ENCODE results near the gene EXPH5.

The EXPH5 gene

DNA sequence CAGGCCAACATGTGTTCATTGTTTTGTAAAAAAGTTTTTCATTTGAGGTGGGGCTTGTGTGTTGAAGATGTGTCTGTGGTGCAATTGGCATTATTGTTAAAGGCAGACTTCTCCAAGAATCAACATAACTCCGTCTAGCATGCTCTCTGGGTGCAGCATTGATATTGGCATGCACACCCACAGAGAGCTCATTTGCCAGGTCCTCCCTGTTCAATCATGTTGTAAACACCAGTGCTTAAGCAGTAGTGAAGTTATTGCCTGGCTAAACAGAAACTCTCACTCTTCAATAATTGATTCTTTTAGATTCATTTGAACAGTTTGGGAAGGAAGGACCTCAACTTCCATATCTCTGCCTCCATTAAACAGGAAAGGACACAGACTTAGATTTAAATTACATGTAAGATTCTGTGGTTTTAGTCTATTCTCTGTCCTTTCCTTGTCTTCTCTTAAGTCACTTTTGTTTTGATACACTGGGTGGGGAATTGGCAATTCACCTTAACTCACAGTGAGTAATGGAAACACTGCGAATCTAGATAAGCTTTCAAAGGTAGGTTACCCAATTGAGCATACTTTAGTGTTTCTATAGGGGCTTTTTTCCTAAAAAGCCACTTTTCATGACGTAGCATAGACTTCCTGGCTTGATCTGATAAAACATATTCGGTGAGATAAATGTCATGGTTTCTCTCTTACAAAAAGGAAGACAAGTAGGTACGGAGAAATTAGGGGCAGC is 30.8 kb upstream of the EXPH5 start:
- H3K27ac ChIP-seq (ENCODE audit: low read depth, low read length): no peak overlapping the region

DNA sequence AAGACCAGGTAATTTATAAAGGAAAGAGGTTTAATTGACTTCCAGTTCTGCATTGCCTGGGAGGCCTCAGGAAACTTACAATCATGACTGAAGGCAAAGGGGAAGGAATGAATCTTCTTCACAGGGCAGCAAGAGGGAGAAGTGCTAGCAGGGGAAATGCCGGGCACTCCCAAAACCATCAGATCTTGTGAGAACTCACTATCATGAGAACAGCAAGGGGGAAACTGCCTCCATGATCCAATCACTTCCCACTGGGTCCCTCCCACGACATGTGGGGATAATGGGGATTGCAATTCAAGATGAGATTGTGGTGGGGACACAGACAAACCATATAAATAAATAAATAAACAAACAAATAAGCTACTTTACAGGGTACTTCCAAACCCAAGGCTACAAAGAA is 28.8 kb upstream of the EXPH5 start:
- H3K4me3 ChIP-seq (ENCODE audit: low read length): no peak overlapping the region
- H3K4me1 ChIP-seq (ENCODE audit: insufficient read depth, low read length): no peaks in the 10 kb centered on the region

More for the DNA sequence above, 30.8 kb upstream of the EXPH5 start:
- 85% methylated on average over 5 of the region's 5 CpGs for WGBS
- H3K4me3 ChIP-seq (ENCODE audit: low read length): no peak overlapping the region
- H3K4me1 ChIP-seq (ENCODE audit: insufficient read depth, low read length): no peaks in the 10 kb centered on the region
- H3K27me3 ChIP-seq (ENCODE audit: insufficient read depth, low read length): no peaks in the 10 kb centered on the region
- H3K36me3 ChIP-seq (ENCODE audit: insufficient read depth, low read length): no peaks in the 10 kb centered on the region
- H3K9me3 ChIP-seq (ENCODE audit: insufficient read depth, low read depth, low read length): peaks cover 14% of the 10 kb centered on the region
- no peak overlapping the region for H3K9ac ChIP-seq (ENCODE audit: low read depth, low read length)

DNA sequence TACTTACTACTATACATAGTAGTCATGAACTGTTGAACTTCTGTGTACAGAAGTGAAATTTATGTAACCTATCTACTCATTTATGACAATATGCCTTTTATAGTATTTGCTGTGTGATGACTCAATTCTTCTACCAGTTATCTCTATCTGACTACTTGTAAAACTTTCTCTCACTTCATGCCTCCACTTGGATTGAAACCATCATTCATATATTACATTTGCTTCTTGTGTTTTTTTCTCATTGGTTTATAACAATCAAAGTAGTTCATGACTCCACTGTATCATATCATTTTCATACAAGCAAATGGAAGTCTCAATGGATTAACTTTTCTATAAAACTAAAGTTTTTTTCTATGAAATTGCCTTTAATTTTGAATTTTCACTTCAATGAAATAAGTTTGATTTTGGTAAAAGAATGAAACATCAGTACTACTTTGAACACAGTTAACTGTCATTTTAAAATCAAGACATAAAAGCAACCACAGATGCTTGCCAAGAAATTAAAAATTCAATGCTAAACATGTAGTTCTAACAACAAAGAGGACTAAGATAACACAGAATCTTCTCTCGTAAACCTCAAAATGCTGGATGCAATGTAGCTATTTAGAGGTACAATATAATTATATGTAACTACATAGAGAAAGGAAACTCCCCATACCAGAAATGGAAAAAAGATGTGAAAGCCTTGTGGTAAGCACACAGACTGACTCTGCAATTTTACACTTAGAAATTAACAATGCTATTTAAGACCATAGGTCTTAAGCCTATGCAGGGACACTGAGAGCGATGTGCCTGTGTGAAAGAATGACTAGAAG is 27.6 kb upstream of the EXPH5 start:
- WGBS: 100% methylated on average over 1 of the region's 2 CpGs
- no peaks in the 10 kb centered on the region for H3K36me3 ChIP-seq (ENCODE audit: insufficient read depth, low read length)
- no peaks in the 10 kb centered on the region for H3K9me3 ChIP-seq (ENCODE audit: insufficient read depth, low read depth, low read length)
- no peaks in the 10 kb centered on the region for H3K27me3 ChIP-seq (ENCODE audit: insufficient read depth, low read length)
- H3K27ac ChIP-seq (ENCODE audit: low read depth, low read length): no peak overlapping the region
- no peak overlapping the region for H3K9ac ChIP-seq (ENCODE audit: low read depth, low read length)
- no peak overlapping the region for H3K4me3 ChIP-seq (ENCODE audit: low read length)
- no peaks in the 10 kb centered on the region for H3K4me1 ChIP-seq (ENCODE audit: insufficient read depth, low read length)

More for the DNA sequence above, 28.8 kb upstream of the EXPH5 start:
- no peak overlapping the region for H3K9ac ChIP-seq (ENCODE audit: low read depth, low read length)
- H3K36me3 ChIP-seq (ENCODE audit: insufficient read depth, low read length): no peaks in the 10 kb centered on the region
- 92% methylated on average over 1 of the region's 2 CpGs for WGBS
- H3K27me3 ChIP-seq (ENCODE audit: insufficient read depth, low read length): no peaks in the 10 kb centered on the region
- H3K27ac ChIP-seq (ENCODE audit: low read depth, low read length): no peak overlapping the region
- no peaks in the 10 kb centered on the region for H3K9me3 ChIP-seq (ENCODE audit: insufficient read depth, low read depth, low read length)

DNA sequence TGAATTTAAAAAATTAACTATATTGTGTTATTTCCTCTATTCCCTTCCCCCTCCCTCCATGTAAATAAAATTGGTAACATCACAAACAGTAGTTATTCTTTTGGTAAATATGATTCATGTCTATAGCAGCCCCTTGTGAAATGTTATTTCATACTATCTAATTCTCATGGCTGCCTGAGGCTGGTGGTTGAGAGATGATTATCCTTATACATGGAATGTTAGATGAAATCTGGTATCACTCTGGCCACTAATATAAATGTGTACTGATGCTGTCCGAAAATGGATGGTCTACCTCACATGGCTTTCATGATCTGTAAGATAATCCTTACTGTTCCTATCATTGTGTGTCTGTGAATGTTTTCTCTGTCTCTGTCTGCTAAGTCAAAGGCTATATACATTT is 25.0 kb upstream of the EXPH5 start:
- no peaks in the 10 kb centered on the region for H3K27me3 ChIP-seq (ENCODE audit: insufficient read depth, low read length)
- no peak overlapping the region for H3K4me3 ChIP-seq (ENCODE audit: low read length)
- H3K4me1 ChIP-seq (ENCODE audit: insufficient read depth, low read length): no peaks in the 10 kb centered on the region
- H3K27ac ChIP-seq (ENCODE audit: low read depth, low read length): no peak overlapping the region
- no peaks in the 10 kb centered on the region for H3K9me3 ChIP-seq (ENCODE audit: insufficient read depth, low read depth, low read length)
- H3K9ac ChIP-seq (ENCODE audit: low read depth, low read length): no peak overlapping the region
- 80% methylated on average over 1 of the region's 1 CpG for WGBS
- H3K36me3 ChIP-seq (ENCODE audit: insufficient read depth, low read length): no peaks in the 10 kb centered on the region

DNA sequence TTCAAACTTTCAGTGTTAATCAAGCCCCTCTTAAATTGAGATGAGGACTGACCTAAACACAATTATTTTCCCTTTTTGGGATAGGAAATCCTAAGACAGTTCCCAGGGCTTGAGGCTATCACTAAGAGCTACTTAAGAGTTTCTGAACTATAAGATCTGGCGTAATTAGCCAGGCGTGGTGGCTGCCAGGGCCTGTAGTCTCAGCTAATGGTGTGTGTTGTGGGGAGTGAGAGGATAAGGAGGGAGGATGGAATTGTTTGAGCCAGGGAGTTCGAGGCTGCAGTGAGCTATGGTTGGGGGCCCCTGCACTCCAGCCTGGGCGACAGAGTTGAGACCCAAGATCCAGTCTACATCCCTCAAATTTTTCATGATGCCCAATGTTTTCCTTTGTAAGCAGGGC is 23.5 kb upstream of the EXPH5 start:
- WGBS: 87% methylated on average over 4 of the region's 4 CpGs
- no peak overlapping the region for H3K9ac ChIP-seq (ENCODE audit: low read depth, low read length)
- H3K4me1 ChIP-seq (ENCODE audit: insufficient read depth, low read length): no peaks in the 10 kb centered on the region
- no peak overlapping the region for H3K4me3 ChIP-seq (ENCODE audit: low read length)
- H3K27ac ChIP-seq (ENCODE audit: low read depth, low read length): no peak overlapping the region
- no peaks in the 10 kb centered on the region for H3K9me3 ChIP-seq (ENCODE audit: insufficient read depth, low read depth, low read length)
- no peaks in the 10 kb centered on the region for H3K36me3 ChIP-seq (ENCODE audit: insufficient read depth, low read length)
- H3K27me3 ChIP-seq (ENCODE audit: insufficient read depth, low read length): no peaks in the 10 kb centered on the region

DNA sequence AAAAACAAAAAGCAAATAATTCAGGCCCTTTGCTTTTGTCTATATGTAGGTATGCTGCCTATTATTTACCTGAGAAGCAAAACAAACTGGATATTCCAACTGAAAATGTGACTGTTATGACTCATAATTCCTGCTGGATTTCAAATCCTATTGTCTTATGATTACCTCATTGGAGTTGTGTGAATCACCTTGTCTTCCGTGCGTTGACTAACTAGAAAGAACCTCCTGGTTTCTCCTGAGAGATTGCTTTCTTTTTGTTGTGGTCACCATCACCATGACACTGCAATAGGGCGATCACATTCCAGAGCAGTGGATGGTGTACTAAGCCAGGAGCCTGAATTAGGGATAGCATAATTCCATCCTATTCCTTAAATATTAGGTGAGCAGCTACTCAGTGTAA is 23.0 kb upstream of the EXPH5 start:
- 87% methylated on average over 3 of the region's 3 CpGs for WGBS

DNA sequence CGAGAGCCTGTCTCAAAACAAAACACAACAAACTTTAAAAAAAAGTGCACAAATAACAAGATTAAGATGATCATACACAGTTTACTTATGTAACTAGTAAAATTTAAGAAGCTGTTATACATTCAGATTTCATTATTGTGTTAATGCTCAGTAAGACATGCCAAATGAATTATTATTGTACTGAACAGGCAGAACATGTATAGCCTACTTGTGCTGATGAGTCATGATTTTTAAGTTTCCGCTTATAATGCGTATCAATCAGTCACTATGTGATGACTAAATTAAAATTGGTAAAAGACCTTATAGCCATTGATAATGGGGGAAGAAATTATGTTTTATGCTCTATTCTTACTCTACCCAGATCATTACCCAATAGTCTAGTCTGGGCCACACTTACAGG is 20.5 kb upstream of the EXPH5 start:
- H3K27ac ChIP-seq (ENCODE audit: low read depth, low read length): no peak overlapping the region

More for the DNA sequence above, 23.0 kb upstream of the EXPH5 start:
- H3K4me1 ChIP-seq (ENCODE audit: insufficient read depth, low read length): no peaks in the 10 kb centered on the region
- H3K9ac ChIP-seq (ENCODE audit: low read depth, low read length): no peak overlapping the region
- no peaks in the 10 kb centered on the region for H3K9me3 ChIP-seq (ENCODE audit: insufficient read depth, low read depth, low read length)
- H3K36me3 ChIP-seq (ENCODE audit: insufficient read depth, low read length): no peaks in the 10 kb centered on the region
- no peaks in the 10 kb centered on the region for H3K27me3 ChIP-seq (ENCODE audit: insufficient read depth, low read length)
- H3K27ac ChIP-seq (ENCODE audit: low read depth, low read length): no peak overlapping the region
- H3K4me3 ChIP-seq (ENCODE audit: low read length): no peak overlapping the region

DNA sequence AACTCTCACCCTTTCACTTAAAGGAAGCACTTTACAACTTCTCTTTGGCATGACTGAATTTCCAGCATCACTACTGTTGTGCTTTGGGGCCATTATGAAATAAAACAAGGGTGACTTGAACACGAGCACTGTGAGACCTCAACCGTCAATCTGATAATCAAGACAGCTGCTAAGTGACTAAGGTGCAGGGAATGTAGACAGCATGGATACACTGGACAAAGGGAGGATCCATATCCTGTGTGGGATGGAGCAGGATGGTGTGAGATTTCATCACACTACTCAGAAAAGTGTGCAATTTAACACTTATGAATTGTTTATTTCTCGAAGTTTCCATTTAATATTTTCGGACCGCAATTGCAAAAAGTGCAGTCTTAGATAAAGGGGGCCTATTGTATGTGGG is 16.1 kb upstream of the EXPH5 start:
- H3K9me3 ChIP-seq (ENCODE audit: insufficient read depth, low read depth, low read length): no peaks in the 10 kb centered on the region
- H3K9ac ChIP-seq (ENCODE audit: low read depth, low read length): no peak overlapping the region
- no peaks in the 10 kb centered on the region for H3K36me3 ChIP-seq (ENCODE audit: insufficient read depth, low read length)
- 94% methylated on average over 5 of the region's 5 CpGs for WGBS
- no peak overlapping the region for H3K4me3 ChIP-seq (ENCODE audit: low read length)
- H3K27me3 ChIP-seq (ENCODE audit: insufficient read depth, low read length): no peaks in the 10 kb centered on the region
- H3K4me1 ChIP-seq (ENCODE audit: insufficient read depth, low read length): 0 out of 2 replicates have a peak, but pooled peaks cover 6% of the 10 kb centered on the region
- no peak overlapping the region for H3K27ac ChIP-seq (ENCODE audit: low read depth, low read length)

More for the DNA sequence above, 20.5 kb upstream of the EXPH5 start:
- Histone ChIP-seq H3K4me3 (ENCODE audit: low read length) (no peak overlapping the region), H3K9ac (ENCODE audit: low read depth, low read length) (no peak overlapping the region), H3K4me1 (ENCODE audit: insufficient read depth, low read length) (no peaks in the 10 kb centered on the region), H3K9me3 (ENCODE audit: insufficient read depth, low read depth, low read length) (no peaks in the 10 kb centered on the region), H3K36me3 (ENCODE audit: insufficient read depth, low read length) (no peaks in the 10 kb centered on the region), H3K27me3 (ENCODE audit: insufficient read depth, low read length) (no peaks in the 10 kb centered on the region)
- WGBS: 98% methylated on average over 3 of the region's 3 CpGs

DNA sequence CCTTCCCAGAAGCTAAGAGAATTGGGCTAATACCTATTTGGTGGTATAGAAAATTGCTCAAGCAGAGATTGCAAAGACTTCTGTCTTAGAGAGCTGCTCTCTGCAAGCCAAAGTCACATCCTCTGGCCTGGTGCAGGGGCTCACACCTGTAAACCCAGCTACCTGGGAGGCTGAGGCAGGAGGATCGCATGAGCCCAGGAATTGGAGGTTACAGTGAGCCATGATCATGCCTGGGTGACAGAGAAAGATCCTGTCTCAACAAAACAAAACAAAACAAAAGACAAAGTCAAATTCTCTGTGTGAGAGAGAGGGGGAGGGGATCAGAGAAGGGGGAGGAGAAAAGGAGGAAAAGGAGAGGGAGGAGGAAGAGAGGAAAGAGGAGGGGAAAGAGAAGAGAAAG is 15.0 kb upstream of the EXPH5 start:
- no peaks in the 10 kb centered on the region for H3K27me3 ChIP-seq (ENCODE audit: insufficient read depth, low read length)
- no peaks in the 10 kb centered on the region for H3K9me3 ChIP-seq (ENCODE audit: insufficient read depth, low read depth, low read length)
- 0 out of 2 replicates have a peak, but pooled peaks cover 6% of the 10 kb centered on the region for H3K4me1 ChIP-seq (ENCODE audit: insufficient read depth, low read length)
- no peak overlapping the region for H3K27ac ChIP-seq (ENCODE audit: low read depth, low read length)
- no peak overlapping the region for H3K9ac ChIP-seq (ENCODE audit: low read depth, low read length)
- H3K4me3 ChIP-seq (ENCODE audit: low read length): no peak overlapping the region
- no peaks in the 10 kb centered on the region for H3K36me3 ChIP-seq (ENCODE audit: insufficient read depth, low read length)
- 100% methylated on average over 1 of the region's 1 CpG for WGBS

DNA sequence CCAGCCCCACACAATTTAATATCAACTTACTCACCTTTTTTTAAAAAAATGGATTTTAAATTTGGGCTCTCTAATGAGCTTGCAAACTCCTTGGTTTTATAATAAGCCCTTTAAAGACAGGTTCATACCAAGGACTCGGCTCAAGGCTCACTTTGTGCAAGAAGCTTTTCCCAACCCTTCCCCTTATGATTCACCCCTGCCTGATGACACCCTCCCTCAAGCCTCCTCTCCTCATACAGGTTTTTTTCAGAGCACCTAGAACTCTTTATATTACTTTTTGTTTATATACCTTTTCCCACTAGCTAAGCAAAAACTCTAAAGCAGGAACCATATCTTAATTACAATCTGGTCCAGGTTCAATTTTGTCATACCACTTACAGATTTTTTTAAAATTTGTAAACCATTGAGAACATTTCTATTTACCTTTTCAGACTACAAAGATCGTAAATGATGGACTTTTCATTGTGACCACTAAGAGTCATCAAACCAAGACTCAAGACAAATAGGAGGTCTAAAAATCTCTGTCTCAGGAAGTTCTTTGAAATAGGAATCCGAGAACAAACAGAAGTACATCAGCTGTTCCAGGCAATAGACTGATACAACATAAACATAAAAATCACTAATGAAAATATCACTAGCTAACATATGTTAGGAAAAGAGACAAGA is 13.1 kb upstream of the EXPH5 start:
- WGBS: 97% methylated on average over 3 of the region's 3 CpGs
- Histone ChIP-seq H3K9ac (ENCODE audit: low read depth, low read length) (no peak overlapping the region), H3K36me3 (ENCODE audit: insufficient read depth, low read length) (no peaks in the 10 kb centered on the region), H3K27me3 (ENCODE audit: insufficient read depth, low read length) (no peaks in the 10 kb centered on the region), H3K9me3 (ENCODE audit: insufficient read depth, low read depth, low read length) (no peaks in the 10 kb centered on the region), H3K27ac (ENCODE audit: low read depth, low read length) (no peak overlapping the region), H3K4me1 (ENCODE audit: insufficient read depth, low read length) (0 out of 2 replicates have a peak, but pooled peaks cover 6% of the 10 kb centered on the region), H3K4me3 (ENCODE audit: low read length) (no peak overlapping the region)

DNA sequence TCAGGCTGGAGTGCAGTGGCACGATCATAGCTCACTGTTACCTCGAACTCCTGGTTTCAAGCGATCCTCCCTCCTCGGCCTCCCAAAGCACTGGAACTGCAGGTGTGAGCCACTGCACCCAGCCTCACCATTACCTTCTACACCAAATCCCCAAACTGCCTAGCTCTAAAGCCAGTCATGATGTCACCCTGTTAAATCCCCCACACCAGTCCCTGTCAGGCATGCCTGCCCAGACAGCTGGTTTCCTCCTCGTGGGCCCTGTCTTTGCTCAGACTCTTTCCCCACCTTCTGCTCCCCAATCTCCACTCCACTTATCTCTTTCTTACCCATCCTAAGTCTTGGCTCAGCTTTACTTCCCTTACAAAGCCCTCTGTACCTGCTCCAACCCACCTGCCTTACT is 12.5 kb upstream of the EXPH5 start:
- H3K9me3 ChIP-seq (ENCODE audit: insufficient read depth, low read depth, low read length): no peaks in the 10 kb centered on the region
- no peaks in the 10 kb centered on the region for H3K36me3 ChIP-seq (ENCODE audit: insufficient read depth, low read length)
- H3K9ac ChIP-seq (ENCODE audit: low read depth, low read length): no peak overlapping the region
- no peak overlapping the region for H3K27ac ChIP-seq (ENCODE audit: low read depth, low read length)
- 93% methylated on average over 5 of the region's 5 CpGs for WGBS
- H3K27me3 ChIP-seq (ENCODE audit: insufficient read depth, low read length): no peaks in the 10 kb centered on the region
- H3K4me3 ChIP-seq (ENCODE audit: low read length): no peak overlapping the region
- 0 out of 2 replicates have a peak, but pooled peaks cover 6% of the 10 kb centered on the region for H3K4me1 ChIP-seq (ENCODE audit: insufficient read depth, low read length)

Data from HUES64 (cell line).